ENCODE measurements around the gene FAM180B.

FAM180B gene

GRCh38 chr11:47570651-47571356 is 15.7 kb upstream of the FAM180B start:
- no peak for TF ChIP-seq EZH2phosphoT487 (conservative IDR thresholded peaks at IDR 0.05; ENCODE audit: low read length)
- no peak for TF ChIP-seq CTCF (IDR thresholded peaks at IDR 0.05; ENCODE audit: insufficient read depth, low read length, poor library complexity, severe bottlenecking)
- peaks cover 13% of the 10 kb centered on the region for H3K36me3 ChIP-seq (ENCODE audit: low read length)

DNA sequence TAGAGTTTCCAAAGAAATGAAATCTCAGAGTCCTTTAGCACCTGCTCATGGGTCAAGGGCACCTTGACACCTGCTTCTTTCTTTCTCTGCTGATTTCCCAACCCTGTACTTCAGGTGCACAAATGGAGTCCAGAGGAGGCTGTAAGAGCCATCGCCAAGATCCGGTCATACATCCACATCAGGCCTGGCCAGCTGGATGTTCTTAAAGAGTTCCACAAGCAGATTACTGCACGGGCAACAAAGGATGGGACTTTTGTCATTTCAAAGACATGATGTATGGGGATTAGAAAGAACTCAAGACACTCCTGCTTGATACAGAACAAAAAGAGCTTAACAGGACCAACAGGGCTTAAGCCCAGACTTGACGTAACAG is 15.1 kb upstream of the FAM180B start:
- Histone ChIP-seq H4K20me1 (ENCODE audit: low read depth, low read length) (no peaks in the 10 kb centered on the region; the same call in 1 of the 2 replicates), H3K4me2 (ENCODE audit: low read depth, low read length, poor library complexity, severe bottlenecking) (no peak overlapping the region), H3K36me3 (ENCODE audit: low read length) (peaks cover 13% of the 10 kb centered on the region)

More at GRCh38 chr11:47570651-47571356, 15.7 kb upstream of the FAM180B start:
- H2AFZ ChIP-seq (ENCODE audit: low read depth, low read length, severe bottlenecking) = no peak overlapping the region
- H3F3A ChIP-seq (ENCODE audit: insufficient read depth) = peaks cover 13% of the 10 kb centered on the region
- no peak overlapping the region for H3K27ac ChIP-seq (ENCODE audit: low read depth, low read length)
- H3K4me3 ChIP-seq (ENCODE audit: insufficient read depth, low read length, poor library complexity, severe bottlenecking) = no peak overlapping the region
- H3K4me2 ChIP-seq (ENCODE audit: low read depth, low read length, poor library complexity, severe bottlenecking) = no peak overlapping the region
- no peaks in the 10 kb centered on the region for H3K9me3 ChIP-seq (ENCODE audit: insufficient read depth, low read length)
- H3K79me2 ChIP-seq (ENCODE audit: insufficient read depth, low read length) = peaks cover 51% of the 10 kb centered on the region
- H4K20me1 ChIP-seq (ENCODE audit: low read depth, low read length) = no peaks in the 10 kb centered on the region; the same call in 1 of the 2 replicates
- H3K9ac ChIP-seq (ENCODE audit: low read length) = no peak overlapping the region
- no peaks in the 10 kb centered on the region for H3K27me3 ChIP-seq (ENCODE audit: low read length)
- no peaks in the 10 kb centered on the region for H3K9me2 ChIP-seq (replicated peaks; ENCODE audit: insufficient read depth, low read length)

GRCh38 chr11:47571895-47572294 is 14.6 kb upstream of the FAM180B start:
- no peak overlapping the region for H3K27ac ChIP-seq (ENCODE audit: low read depth, low read length)
- TF ChIP-seq CTCF (IDR thresholded peaks at IDR 0.05; ENCODE audit: insufficient read depth, low read length, poor library complexity, severe bottlenecking) = no peak
- H3F3A ChIP-seq (ENCODE audit: insufficient read depth) = peaks cover 13% of the 10 kb centered on the region
- no peaks in the 10 kb centered on the region; the same call in 1 of the 2 replicates for H4K20me1 ChIP-seq (ENCODE audit: low read depth, low read length)
- H3K79me2 ChIP-seq (ENCODE audit: insufficient read depth, low read length) = peaks cover 46% of the 10 kb centered on the region
- H3K4me3 ChIP-seq (ENCODE audit: insufficient read depth, low read length, poor library complexity, severe bottlenecking) = no peak overlapping the region
- no peaks in the 10 kb centered on the region for H3K9me2 ChIP-seq (replicated peaks; ENCODE audit: insufficient read depth, low read length)
- H3K27me3 ChIP-seq (ENCODE audit: low read length) = no peaks in the 10 kb centered on the region
- H2AFZ ChIP-seq (ENCODE audit: low read depth, low read length, severe bottlenecking) = no peak overlapping the region
- H3K4me2 ChIP-seq (ENCODE audit: low read depth, low read length, poor library complexity, severe bottlenecking) = no peak overlapping the region
- peaks cover 13% of the 10 kb centered on the region for H3K36me3 ChIP-seq (ENCODE audit: low read length)
- no peak overlapping the region for H3K9ac ChIP-seq (ENCODE audit: low read length)
- no peaks in the 10 kb centered on the region for H3K9me3 ChIP-seq (ENCODE audit: insufficient read depth, low read length)

More for the DNA sequence above, 15.1 kb upstream of the FAM180B start:
- Histone ChIP-seq H3F3A (ENCODE audit: insufficient read depth) (peaks cover 13% of the 10 kb centered on the region), H3K9ac (ENCODE audit: low read length) (no peak overlapping the region), H3K9me2 (replicated peaks; ENCODE audit: insufficient read depth, low read length) (no peaks in the 10 kb centered on the region), H3K27ac (ENCODE audit: low read depth, low read length) (no peak overlapping the region), H3K79me2 (ENCODE audit: insufficient read depth, low read length) (peaks cover 48% of the 10 kb centered on the region), H3K27me3 (ENCODE audit: low read length) (no peaks in the 10 kb centered on the region), H3K4me3 (ENCODE audit: insufficient read depth, low read length, poor library complexity, severe bottlenecking) (no peak overlapping the region), H2AFZ (ENCODE audit: low read depth, low read length, severe bottlenecking) (no peak overlapping the region), H3K9me3 (ENCODE audit: insufficient read depth, low read length) (no peaks in the 10 kb centered on the region)
- TF ChIP-seq EZH2phosphoT487 (conservative IDR thresholded peaks at IDR 0.05; ENCODE audit: low read length) = no peak

DNA sequence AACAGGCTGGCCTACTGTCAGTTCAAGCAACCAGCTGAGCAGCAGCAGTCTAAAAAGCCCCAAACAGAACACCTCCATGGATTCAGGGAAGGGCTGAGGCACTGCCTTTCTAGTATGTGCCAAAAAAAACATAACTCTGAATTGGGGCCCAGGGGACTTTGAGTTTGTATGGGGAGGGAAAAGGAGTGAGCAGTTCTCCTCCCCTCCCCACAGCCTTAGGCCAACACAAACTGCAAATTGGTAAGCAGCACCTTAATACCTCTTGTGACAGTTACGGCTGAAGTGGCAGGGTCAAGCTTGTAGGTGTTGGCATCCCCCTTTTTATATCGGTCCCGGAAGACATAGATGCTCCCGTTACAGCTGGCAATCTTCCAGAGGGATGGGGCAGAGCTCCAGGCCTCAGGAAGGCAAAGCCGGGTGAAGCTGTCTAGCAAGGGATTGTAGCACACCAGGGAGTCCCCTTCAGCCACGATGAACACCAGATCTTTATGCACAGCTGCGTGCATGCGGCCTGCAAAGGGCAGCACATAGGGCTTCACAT is 13.7 kb upstream of the FAM180B start:
- H3K36me3 ChIP-seq (ENCODE audit: low read length) = peaks cover 13% of the 10 kb centered on the region

More for the DNA sequence above, 13.7 kb upstream of the FAM180B start:
- no peaks in the 10 kb centered on the region for H3K9me2 ChIP-seq (replicated peaks; ENCODE audit: insufficient read depth, low read length)
- no peaks in the 10 kb centered on the region for H3K27me3 ChIP-seq (ENCODE audit: low read length)
- H4K20me1 ChIP-seq (ENCODE audit: low read depth, low read length) = no peaks in the 10 kb centered on the region; the same call in 1 of the 2 replicates
- H3F3A ChIP-seq (ENCODE audit: insufficient read depth) = peaks cover 19% of the 10 kb centered on the region; the same call in 1 of the 2 replicates
- H2AFZ ChIP-seq (ENCODE audit: low read depth, low read length, severe bottlenecking) = no peak overlapping the region
- no peaks in the 10 kb centered on the region for H3K9me3 ChIP-seq (ENCODE audit: insufficient read depth, low read length)
- H3K27ac ChIP-seq (ENCODE audit: low read depth, low read length) = no peak overlapping the region
- H3K9ac ChIP-seq (ENCODE audit: low read length) = no peak overlapping the region
- no peak overlapping the region for H3K4me2 ChIP-seq (ENCODE audit: low read depth, low read length, poor library complexity, severe bottlenecking)
- H3K4me3 ChIP-seq (ENCODE audit: insufficient read depth, low read length, poor library complexity, severe bottlenecking) = no peak overlapping the region
- TF ChIP-seq EZH2phosphoT487 (conservative IDR thresholded peaks at IDR 0.05; ENCODE audit: low read length) (no peak), CTCF (IDR thresholded peaks at IDR 0.05; ENCODE audit: insufficient read depth, low read length, poor library complexity, severe bottlenecking) (no peak)
- H3K79me2 ChIP-seq (ENCODE audit: insufficient read depth, low read length) = peaks cover 50% of the 10 kb centered on the region
